Measurements from ENCODE around the gene ARL5C.
"Not testable (repeated sequence)": the region's sequence is repeated elsewhere in the genome, so short reads cannot be mapped to it uniquely, and the experiment has no call there.

ARL5C gene

DNA sequence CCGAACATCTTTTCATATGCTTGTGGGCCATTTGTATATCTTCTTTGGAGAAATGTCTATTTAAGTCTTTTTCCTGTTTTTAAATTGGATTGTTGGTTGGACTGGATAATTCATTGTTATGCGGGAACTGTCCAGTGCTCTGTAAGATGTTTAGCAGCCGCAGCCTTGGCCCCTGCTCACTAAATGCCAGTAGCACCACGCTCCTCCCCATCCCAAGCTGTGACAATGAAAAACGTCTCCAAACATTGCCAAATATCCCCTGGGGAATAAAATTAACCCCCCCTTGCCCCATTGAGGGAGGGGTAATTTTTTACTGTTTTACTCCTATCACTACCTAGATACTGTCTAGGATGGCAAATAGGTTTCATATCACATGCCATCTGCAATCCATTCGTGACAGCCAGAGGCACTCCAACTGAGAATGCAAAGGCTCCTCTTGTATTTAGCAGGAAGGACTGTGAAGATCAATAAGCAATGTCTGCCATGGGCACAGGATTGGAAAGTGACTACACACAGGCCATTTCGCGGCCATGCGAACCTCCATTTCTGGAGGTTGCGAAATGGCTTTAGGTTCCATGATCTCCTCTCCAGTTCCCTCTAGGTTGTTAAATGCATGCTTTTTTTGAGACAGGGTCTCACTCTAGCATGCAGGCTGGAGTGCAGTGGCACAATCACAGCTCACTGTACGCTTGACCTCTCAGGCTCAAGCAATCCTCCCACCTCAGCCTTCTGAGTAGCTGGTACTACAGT, 23.9 kb downstream of the ARL5C start:
- no peak for DNase-seq (ENCODE audit: low read depth, low spot score)

DNA sequence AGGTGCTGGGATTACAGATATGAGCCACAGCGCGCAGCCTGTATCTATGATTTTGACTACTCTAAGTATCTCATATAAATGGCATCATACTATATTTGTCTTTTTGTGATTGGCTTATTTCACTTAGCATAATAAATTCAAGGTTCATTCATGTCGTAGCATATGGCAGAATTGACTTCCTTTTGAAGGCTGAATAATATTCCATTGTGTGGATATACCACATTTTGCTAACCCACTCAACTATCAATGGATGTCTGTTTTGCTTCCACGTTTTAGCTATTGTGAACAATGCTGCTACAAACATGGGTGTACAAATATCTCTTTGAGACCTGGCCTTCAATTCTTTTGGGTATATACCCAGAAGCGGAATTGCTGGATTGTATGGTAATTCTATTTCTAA, 24.7 kb downstream of the ARL5C start:
- no peak for DNase-seq (ENCODE audit: low read depth, low spot score)

DNA sequence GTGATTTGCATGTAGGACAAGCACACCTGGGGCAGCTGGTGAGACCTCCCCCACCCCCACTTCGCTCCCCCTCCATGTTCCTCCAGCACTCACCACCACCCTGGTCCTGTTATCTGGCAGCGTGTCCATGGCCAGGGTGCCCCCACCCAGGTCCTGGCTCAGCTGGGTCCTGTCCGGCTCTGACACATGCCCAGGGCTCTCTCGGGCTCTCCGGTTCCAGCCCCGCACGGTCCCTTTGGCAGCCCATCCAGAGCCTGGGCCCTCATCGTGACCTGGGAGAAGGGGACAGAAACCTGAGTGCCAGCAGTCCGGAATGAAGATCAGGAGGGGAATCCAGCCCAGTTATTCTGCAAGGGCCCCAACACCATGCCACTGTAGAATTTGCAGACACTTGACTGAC, 26.4 kb downstream of the ARL5C start:
- no peak for DNase-seq (ENCODE audit: low read depth, low spot score)

DNA sequence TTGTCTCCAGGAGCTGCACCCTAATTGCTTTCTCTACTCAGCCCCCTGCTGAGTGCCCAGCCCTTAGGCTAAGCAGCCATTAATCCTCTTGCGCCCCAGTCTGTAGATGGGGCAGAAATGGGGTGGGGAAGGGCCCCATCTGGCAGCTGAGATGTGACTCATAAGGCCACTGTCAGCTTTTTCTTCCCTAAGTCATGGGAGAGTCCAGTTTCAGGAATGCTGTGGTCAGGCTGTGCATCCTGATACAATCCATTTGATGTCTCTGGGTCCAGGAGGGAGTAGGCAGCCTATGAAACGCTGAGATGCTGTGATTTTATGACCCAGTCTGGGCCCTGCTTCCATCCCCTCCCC, 26.8 kb downstream of the ARL5C start:
- no peak for DNase-seq (ENCODE audit: low read depth, low spot score)

DNA sequence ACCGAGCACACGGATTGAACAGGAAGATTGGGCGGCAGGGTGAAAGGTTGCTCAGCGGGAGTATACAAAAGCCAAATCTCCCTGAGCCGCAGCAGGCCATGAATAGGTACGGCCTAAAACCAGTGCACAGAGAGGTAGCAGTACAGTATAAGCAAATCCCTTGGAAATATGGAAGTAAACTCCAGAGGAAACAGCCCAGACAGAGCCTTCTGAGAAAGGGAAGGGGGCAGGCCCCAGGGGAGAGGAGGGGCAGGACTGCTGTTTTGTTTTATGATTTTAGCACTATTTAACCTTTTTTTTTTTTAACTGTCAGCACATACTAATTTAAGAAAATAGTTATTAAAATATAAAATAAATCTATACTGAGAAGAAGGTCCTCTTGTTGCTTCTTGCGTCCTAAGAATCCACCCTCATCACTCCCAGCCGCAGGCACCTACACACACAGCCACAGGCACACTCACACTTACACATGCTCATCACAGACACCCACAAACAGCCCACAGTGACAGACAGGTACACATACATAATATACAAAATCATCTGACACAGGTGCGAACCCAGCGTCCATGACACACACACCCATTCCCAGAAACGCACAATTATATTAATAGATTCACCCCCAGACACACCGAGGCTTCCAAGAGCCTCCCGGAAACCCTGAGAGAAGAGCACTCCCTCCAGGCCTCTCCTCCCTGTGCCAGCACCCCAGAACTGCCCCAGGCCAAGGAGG, 27.4 kb downstream of the ARL5C start:
- no peak for DNase-seq (ENCODE audit: low read depth, low spot score)

DNA sequence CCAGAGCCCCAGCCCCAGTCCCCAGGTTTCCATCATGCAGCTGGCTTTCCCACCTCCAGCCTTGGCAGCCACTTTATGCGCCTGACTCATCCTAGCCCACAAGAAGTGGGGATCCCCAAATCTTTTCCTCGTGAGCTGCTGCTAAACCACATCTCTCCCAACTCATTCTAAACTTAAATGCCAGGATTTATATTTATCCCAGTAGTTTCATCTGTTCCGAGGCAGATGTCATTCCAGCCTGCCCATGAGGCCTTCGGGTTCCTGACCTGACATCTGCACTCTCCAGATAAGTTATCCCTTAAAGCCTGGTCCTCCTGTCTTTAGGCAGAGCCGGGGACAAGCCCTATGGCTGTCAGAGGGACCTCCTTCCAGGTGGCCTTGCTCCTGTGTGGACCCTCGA, 31.1 kb downstream of the ARL5C start:
- DNase-seq (ENCODE audit: low read depth, low spot score) = no peak

DNA sequence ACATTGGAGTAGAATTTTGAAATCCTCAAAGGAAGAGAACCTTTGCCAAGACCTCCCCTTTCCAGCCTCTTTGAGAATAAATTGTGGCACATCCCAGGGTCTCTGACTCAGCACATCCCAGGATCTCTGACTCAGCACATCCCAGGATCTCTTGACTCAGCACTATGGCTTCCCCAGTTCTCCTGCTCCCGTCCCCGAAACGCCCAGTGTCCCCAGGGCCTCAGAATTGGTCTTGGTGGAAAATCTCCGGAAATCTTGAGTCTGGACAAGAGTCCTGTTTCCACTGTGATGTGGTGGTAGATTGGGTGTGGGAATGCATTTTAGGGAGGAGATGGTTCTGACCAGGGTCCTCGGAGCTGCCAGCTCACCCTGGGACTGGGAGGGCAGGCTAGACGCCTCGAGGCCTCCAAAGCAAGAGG, 33.8 kb downstream of the ARL5C start:
- DNase-seq (ENCODE audit: low read depth, low spot score) = no peak

DNA sequence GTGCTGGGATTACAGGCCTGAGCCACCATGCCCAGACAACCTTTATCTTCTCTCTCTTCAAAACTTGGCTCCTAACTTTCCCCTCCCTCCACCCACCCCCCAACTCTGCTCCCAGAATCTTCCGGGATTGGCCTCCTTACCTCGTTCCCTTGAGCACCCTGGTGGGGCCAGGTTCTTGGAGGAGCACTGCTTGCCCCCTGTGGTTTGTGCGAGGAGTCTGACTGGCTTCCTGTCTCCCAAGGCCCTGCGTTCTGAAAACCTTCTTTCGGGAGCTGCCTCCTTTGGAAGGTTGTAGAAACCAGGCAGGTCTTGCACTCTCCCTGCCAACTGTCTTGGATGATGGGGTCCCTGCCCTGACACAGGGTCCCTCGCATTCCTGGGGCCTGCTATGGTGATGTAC, 34.3 kb downstream of the ARL5C start:
- no peak for DNase-seq (ENCODE audit: low read depth, low spot score)

DNA sequence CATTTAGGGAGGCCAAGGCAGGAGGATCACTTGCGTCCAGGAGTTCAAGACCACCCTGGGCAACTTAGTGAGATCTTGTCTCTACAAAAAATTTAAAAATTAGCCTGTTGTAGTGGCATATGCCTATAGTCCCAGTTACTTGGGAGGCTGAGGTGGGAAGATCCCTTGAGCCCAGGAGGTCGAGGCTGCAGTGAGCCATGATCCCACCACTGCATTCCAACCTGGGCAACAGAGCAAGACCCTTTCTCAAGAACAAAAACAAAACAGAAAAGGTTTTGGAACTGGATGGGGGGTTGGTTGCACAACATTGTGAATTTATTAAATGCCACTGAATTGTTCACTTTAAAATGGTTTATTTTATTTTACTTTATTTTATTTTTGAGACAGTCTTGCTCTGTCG, 35.8 kb downstream of the ARL5C start:
- DNase-seq (ENCODE audit: low read depth, low spot score) = no peak

DNA sequence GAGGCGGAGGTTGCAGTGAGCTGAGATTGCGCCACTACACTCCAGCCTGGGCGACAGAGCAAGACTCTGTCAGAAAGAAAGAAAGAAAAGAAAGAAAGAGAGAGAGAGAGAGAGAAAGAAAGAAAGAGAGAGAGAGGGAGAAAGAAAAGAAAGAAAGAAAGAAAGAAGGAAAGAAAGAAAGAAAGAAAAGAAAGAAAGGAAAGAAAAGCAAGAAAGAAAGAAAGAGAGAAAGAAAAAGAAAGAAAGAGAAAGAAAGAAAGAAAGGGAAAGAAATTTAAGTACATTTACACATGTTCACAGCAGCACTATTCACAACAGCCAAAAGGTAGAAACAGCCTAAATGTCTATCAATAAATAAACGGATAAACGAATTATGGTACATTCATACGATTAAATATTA, 36.4 kb downstream of the ARL5C start:
- DNase-seq (ENCODE audit: low read depth, low spot score) = not testable (repeated sequence)

DNA sequence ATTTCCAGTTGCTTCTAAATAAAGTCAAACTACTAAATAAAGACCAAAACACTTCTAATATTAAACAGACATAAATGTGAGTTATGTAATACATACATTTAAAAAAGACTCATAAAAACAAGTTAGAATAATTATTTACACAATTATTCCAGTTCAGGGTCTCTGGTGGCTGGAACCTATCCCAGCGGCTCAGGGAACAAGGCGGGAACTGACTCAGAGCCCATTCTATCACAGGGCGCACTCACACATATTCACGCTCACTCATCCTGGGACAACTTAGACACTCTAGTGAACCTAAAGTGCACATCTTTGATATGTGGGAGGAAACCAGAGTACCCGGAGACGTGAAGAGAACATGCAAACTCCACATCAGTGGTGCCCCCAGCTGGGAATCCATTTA, 39.5 kb downstream of the ARL5C start:
- DNase-seq (ENCODE audit: low read depth, low spot score) = no peak

DNA sequence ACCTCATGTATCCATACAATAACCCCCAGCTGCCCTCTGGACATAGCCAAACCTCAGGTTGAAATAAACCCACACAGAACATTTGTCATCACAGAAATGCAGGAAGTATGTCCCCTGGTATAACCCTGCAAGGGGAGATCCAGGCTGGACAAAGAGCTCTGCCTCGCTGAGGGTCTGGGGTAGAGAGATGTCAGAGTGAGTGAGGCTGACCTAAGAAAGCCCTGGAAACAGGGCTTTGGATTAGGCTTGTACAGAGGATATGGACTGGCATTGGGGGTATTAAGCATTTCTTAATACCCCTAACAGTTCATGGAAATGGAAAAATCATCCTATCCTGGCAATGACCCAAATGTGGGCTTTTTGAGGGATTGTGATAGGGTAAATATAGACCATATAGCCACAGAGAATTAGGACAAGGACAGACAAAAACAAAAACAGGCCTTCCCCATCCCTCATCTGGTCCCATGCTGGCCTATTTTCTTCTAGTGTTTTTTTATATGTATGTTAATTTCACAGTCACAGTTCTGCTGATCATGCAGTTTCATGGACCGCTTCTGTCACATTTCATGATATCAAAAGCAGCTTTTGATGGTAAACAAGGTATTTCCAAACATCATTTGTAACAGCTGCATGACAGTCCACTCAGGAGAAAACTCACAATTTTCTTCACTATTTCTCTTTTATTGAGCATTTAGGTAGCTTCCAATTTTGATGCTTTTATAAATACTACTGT, 40.7 kb downstream of the ARL5C start:
- no peak for DNase-seq (ENCODE audit: low read depth, low spot score)

DNA sequence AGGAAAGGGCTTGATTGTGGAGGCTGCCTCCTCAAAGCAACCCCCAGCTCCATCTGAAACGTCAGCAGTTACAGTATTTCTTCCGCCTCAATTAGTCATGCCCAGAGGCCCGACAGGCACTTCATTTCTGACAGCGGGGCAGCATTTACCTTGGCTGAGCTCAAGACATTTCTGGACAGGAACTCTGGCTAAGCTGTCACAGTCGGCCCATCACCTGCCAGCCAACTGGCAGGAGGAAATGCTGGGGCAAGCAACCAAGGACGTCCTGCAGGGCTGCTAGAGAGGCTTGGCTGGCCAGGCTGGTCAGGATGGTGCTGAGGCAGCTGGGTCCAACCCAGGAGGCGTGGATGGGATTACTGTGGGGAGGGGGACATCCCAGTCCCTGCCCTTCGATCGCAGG, 42.3 kb downstream of the ARL5C start:
- DNase-seq (ENCODE audit: low read depth, low spot score) = no peak

DNA sequence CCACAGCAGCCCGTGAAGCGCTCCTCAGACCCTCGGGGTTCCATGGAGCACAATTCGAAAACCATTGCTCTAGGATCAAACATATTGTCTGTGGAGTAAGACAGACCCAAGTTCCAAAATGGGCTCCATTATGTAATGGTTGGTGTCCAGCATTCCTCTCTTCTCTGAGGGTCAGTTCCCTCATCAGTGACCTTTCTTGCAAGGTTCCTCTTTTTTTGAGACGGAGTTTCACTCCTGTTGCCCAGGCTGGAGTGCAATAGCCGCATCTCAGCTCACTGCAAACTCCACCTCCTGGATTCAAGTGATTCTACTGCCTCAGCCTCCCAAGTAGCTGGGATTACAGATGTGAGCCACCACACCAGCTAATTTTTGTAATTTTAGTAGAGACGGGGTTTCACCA, 43.0 kb downstream of the ARL5C start:
- DNase-seq (ENCODE audit: low read depth, low spot score) = no peak

DNA sequence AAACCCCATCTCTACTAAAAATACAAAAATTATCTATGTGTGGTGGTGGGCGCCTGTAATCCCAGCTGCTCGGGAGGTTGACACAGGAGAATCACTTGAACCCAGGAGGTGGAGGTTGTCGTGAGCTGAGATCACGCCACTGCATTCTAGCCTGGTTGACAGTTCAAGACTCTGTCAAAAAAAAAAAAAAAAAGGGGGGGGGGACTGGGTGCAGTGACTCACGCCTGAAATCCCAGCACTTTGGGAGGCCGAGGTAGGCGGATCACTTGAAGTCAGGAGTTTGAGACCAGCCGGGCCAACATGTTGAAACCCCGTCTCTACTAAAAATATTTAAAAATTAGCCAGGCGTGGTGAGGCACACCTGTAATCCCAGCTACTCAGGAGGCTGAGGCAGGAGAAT, 44.0 kb downstream of the ARL5C start:
- not testable (repeated sequence) for DNase-seq (ENCODE audit: low read depth, low spot score)

DNA sequence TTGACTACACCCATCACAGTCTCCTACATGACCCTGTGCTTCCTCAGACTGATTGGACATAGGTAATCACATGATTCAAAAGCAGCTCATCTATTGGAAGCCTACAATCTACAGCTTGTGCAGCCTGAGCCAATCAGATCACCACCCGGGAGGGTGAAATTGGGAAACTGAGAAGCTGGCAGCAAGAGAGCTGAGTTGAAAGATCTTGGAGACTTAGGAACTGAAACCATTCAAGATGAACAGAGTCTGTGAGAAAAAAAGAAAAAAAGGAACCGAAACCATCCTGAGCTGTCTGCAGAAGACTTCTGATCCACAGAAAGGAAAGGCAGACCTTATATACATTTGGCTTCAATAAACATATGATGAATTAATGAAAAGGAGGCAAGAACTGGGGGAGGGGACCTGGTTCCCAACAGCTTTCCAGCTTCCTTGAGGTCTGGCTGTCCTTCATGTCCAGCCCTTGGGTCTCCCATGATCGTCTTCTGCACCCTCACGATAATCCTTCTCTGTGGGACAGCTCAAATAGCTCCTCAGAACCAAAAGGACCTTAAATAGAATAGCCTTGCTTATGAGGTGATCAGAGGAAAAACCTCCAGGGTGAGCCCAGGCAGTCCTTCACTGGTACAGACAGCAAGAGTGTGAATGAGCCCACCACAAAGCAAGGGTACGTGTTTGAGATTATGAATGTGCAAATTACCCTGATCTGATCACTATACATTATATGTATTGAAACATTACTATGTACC, 47.1 kb downstream of the ARL5C start:
- DNase-seq (ENCODE audit: low read depth, low spot score) = no peak

DNA sequence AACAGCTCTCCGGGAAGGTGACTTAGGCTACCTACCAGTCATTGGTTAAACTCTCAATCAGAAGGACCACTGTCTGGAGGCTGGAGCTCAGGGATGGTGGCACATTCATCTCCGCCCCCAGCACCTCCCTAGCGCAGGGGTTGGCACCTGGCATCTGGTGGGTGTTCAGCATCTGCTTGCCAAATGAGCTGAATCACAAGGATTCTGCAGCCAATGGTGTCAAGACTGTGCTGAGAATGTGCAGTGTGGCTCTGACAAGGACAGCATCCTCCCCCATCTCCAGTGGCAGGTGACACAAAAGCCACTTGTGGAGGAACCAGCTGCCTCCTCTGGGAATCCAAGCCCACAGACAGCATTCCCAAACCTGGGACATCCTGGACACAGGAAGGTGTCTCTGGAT, 49.7 kb downstream of the ARL5C start:
- no peak for DNase-seq (ENCODE audit: low read depth, low spot score)

DNA sequence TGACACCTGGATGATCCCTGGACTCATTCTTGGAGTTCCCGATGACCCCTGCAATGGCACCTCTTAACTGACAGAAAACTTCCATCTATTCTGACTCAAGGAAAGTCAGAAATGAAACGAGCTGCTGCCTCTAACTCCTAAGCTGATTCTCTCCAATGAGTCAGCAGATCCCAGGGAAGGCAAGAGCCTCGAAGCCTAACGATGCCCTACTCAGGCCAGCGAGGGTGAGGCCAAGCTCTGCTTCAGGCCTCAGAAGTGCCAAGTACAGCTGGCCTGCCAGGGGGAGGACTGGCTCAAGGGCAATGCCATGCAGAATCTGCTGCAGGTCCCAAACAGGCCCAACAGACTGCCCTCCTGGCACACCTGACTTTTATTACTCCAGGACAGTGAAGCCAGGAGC, 50.8 kb downstream of the ARL5C start:
- DNase-seq (ENCODE audit: low read depth, low spot score) = no peak

DNA sequence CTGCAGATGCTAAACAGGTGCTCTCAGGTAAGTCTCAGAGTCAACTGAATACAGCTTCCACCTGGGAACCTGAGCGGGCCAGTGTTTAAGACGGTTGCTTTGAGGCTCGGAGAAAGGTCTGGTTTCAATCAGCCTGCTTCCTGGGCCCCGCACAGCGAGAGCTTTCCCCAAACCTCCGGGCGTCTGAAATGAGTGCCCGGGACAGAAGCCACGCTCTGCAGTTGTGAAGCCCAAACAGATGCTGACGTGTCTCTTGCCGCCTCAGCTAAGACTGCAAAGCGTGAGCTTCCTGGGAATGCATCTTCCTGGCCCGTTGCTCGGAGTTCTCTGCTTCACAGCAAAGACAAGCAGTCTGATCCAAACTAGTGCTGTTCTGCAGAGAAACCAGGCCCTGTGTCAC, 51.2 kb downstream of the ARL5C start:
- no peak for DNase-seq (ENCODE audit: low read depth, low spot score)

DNA sequence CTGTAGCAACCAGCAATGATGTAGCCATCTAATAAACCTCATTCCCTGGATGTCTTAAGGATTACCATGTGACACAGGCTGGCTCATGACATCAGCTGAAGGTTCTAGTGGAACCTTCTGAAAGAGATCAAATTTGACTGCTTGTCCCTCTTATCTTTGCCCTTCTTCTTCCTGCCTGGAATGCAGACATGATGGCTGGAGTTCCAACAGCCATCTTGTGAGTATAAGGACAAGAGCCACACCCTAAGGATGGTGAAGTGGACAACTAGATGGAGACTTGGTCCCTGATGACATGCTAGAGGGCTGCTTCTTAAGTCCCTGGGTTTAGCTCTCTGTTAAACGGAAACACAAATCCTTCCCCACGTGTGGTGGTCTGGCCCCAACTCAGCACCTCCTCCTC, 52.1 kb downstream of the ARL5C start:
- DNase-seq (ENCODE audit: low read depth, low spot score) = no peak

DNA sequence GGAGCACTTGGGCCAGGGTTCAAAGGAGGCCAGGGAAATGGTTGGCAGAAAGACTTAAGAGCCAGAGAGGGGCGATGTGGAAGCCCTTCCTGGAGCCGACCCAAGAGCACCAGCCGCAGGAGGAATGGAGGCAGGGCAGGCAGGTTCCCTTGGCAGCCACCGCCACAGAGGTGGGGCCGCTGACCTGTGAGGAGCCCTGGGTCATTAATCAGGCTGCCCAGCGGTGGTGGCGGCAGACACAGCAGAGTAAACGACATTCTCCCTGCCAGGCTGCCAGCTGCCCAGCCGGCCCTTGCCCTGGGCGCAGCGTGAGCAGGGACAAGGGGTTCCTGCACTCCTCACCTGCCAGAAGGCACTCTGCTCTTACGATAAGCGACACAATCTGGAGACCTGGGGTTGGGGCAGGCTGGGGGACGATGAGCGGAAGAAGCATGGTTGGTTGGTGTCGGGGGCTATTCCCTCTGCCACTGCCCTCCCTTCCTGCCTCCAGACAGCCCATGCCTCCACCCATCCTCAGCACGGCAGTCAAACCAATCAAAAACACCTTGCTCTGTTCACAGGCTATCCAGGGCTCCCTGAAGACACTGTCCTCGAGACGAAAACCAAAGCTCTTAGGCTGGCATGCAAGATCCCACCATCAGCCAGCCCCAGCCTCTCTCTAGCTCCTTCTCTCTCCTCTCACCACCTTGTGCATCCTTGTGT, 55.4 kb downstream of the ARL5C start:
- no peak for DNase-seq (ENCODE audit: low read depth, low spot score)
